Gastroesophageal sphincter (tissue), 2 donors: ENCODE measurements around the gene ARHGEF38.

ENCODE experiments used
- POLR2A ChIP-seq, 2 donors: fragments of 450-650 bp; IDR thresholded peaks; one replicate each; pipeline ENCODE4 v1.6.1; 2017; ENCODE audit warnings: antibody characterized with exemption in 2 of 2, mild to moderate bottlenecking in 2 of 2, moderate library complexity in 1 of 2
- POLR2AphosphoS5 ChIP-seq: sonication (generic); formaldehyde crosslinking; IDR thresholded peaks from one replicate; pipeline ENCODE4 v1.6.1; 2017; ENCODE audit warnings: antibody characterized with exemption

- TF ChIP-seq POLR2A (IDR thresholded peaks at IDR 0.05): no peak
- TF ChIP-seq POLR2AphosphoS5: no peak
Observed at GRCh38 chr4:105542039-105542438, 10.4 kb upstream of the ARHGEF38 start.
